DOHH2 (cell line): ENCODE measurements around the gene NEU4.
A peak's percentile ranks its signal among the peaks of the same experiment; 100 is the strongest.

Experiments used
- H3F3A ChIP-seq: fragments of 200-600 bp; sonication (generic), shearing (Covaris generic); 2 replicates; pipeline ENCODE4 v1.6.0; 2016; ENCODE audit warnings: antibody characterized with exemption, mild to moderate bottlenecking; ENCODE audit not compliant: control insufficient read depth, insufficient read depth
- H3K27ac ChIP-seq: fragments of 200-600 bp; sonication (generic); 2 replicates; pipeline ENCODE4 v1.5.1; 2014; ENCODE audit warnings: low read depth, mild to moderate bottlenecking, low read length, moderate library complexity
- H3K27me3 ChIP-seq: fragments of 200-600 bp; sonication (generic); 2 replicates; pipeline ENCODE4 v1.6.1; 2014; ENCODE audit warnings: mild to moderate bottlenecking, low read length, mixed read lengths; ENCODE audit not compliant: control insufficient read depth
- H3K36me3 ChIP-seq: fragments of 200-600 bp; sonication (generic); 2 replicates; pipeline ENCODE4 v1.6.1; 2014; ENCODE audit warnings: mild to moderate bottlenecking, low read length, moderate library complexity, mixed read lengths; ENCODE audit not compliant: control insufficient read depth
- H3K4me1 ChIP-seq: fragments of 200-600 bp; sonication (generic); 2 replicates; pipeline ENCODE4 v1.6.1; 2014; ENCODE audit warnings: mild to moderate bottlenecking, low read length, mixed read lengths; ENCODE audit not compliant: control insufficient read depth
- H3K4me2 ChIP-seq: fragments of 200-600 bp; sonication (generic); 2 replicates; pipeline ENCODE4 v1.6.0; 2014; ENCODE audit warnings: mild to moderate bottlenecking, low read length, moderate library complexity
- H3K4me3 ChIP-seq: fragments of 200-600 bp; sonication (generic); 2 replicates; pipeline ENCODE4 v1.5.1; 2014; ENCODE audit warnings: mild to moderate bottlenecking, low read length, mixed read lengths
- H3K79me2 ChIP-seq: fragments of 200-600 bp; sonication (generic); 2 replicates; pipeline ENCODE4 v1.6.1; 2014; ENCODE audit warnings: mild to moderate bottlenecking, low read length, mixed read lengths; ENCODE audit not compliant: control insufficient read depth
- H3K9me2 ChIP-seq: fragments of 200-600 bp; sonication (generic); replicated peaks from 2 replicates; pipeline ENCODE4 v1.6.1; 2014; ENCODE audit warnings: mild to moderate bottlenecking, low read length, mixed read lengths; ENCODE audit not compliant: control insufficient read depth
- H3K9me3 ChIP-seq: fragments of 200-600 bp; sonication (generic); 2 replicates; pipeline ENCODE4 v1.6.1; 2014; ENCODE audit warnings: antibody characterized with exemption, low read length, mixed read lengths; ENCODE audit not compliant: control insufficient read depth, insufficient read depth
- H4K20me1 ChIP-seq: fragments of 200-600 bp; sonication (generic); 2 replicates; pipeline ENCODE4 v1.6.0; 2014; ENCODE audit warnings: low read depth, mild to moderate bottlenecking, antibody characterized with exemption, low read length, moderate library complexity; ENCODE audit not compliant: control insufficient read depth, insufficient read depth
- CTCF ChIP-seq: fragments of 200-600 bp; sonication (generic); IDR thresholded peaks from one replicate; pipeline ENCODE4 v1.5.1; 2014; ENCODE audit warnings: antibody characterized with exemption, mild to moderate bottlenecking, low read depth, low read length; ENCODE audit not compliant: poor library complexity, severe bottlenecking
- EZH2phosphoT487 ChIP-seq: fragments of 200-600 bp; sonication (generic); IDR thresholded peaks from 2 replicates; pipeline ENCODE4 v1.6.1; 2017; ENCODE audit warnings: borderline replicate concordance, mild to moderate bottlenecking, antibody characterized with exemption, low read length, moderate library complexity, mixed read lengths

NEU4 gene

GRCh38 chr2:241814393-241814642, 5.3 kb downstream of the NEU4 start:
- H3K9me3 ChIP-seq = no peaks in the 10 kb centered on the region
- H3K4me1 ChIP-seq = peaks cover 29% of the 10 kb centered on the region
- H3K9me2 ChIP-seq = no peaks in the 10 kb centered on the region
- H3K27ac ChIP-seq = no peak overlapping the region
- H3K36me3 ChIP-seq = no peaks in the 10 kb centered on the region
- no peak for TF ChIP-seq EZH2phosphoT487
- no peak for TF ChIP-seq CTCF
- H3K4me3 ChIP-seq = no peak overlapping the region
- H3K79me2 ChIP-seq = no peaks in the 10 kb centered on the region
- H4K20me1 ChIP-seq = no peaks in the 10 kb centered on the region
- no peaks in the 10 kb centered on the region for H3K27me3 ChIP-seq
- H3K4me2 ChIP-seq = peak overlapping the region; percentile 52; the same call in 1 of the 2 replicates
- no peaks in the 10 kb centered on the region for H3F3A ChIP-seq

GRCh38 chr2:241814643-241815476, 5.9 kb downstream of the NEU4 start:
- no peak for TF ChIP-seq EZH2phosphoT487
- TF ChIP-seq CTCF = no peak

GRCh38 chr2:241815477-241816430, 6.8 kb downstream of the NEU4 start:
- H3K79me2 ChIP-seq = no peaks in the 10 kb centered on the region
- H3K9me2 ChIP-seq = no peaks in the 10 kb centered on the region
- H3K27ac ChIP-seq = no peak overlapping the region
- H3K27me3 ChIP-seq = no peaks in the 10 kb centered on the region
- no peak for TF ChIP-seq CTCF
- no peak for TF ChIP-seq EZH2phosphoT487
- no peak overlapping the region for H3K4me3 ChIP-seq
- no peaks in the 10 kb centered on the region for H3K9me3 ChIP-seq
- H3K4me1 ChIP-seq = peaks cover 29% of the 10 kb centered on the region
- H3K36me3 ChIP-seq = no peaks in the 10 kb centered on the region
- no peaks in the 10 kb centered on the region for H4K20me1 ChIP-seq
- no peak overlapping the region for H3K4me2 ChIP-seq
- no peaks in the 10 kb centered on the region for H3F3A ChIP-seq

More at GRCh38 chr2:241814643-241815476, 5.9 kb downstream of the NEU4 start:
- Histone ChIP-seq H3K9me2 (no peaks in the 10 kb centered on the region), H3K4me2 (no peak overlapping the region), H3K4me1 (peaks cover 29% of the 10 kb centered on the region), H3K79me2 (no peaks in the 10 kb centered on the region), H3K27me3 (no peaks in the 10 kb centered on the region), H3F3A (no peaks in the 10 kb centered on the region), H4K20me1 (no peaks in the 10 kb centered on the region), H3K9me3 (no peaks in the 10 kb centered on the region), H3K4me3 (no peak overlapping the region), H3K36me3 (no peaks in the 10 kb centered on the region), H3K27ac (no peak overlapping the region)
